HepG2 (cell line): ENCODE measurements around the gene MBLAC1. TPM values are rescaled to one million over a fixed set of nuclear protein-coding genes. Genes with fewer than 3 reads are reported as not detected.

ENCODE experiments used
- ATF3 ChIP-seq: sonication (generic); formaldehyde crosslinking; IDR thresholded peaks from 2 replicates; pipeline ENCODE4 v1.4.0; 2020; ENCODE audit warnings: missing genetic modification reagents
- CCDC6 ChIP-seq: sonication (generic); formaldehyde crosslinking; IDR thresholded peaks from 2 replicates; pipeline ENCODE4 v1.8.1; 2022; ENCODE audit warnings: mild to moderate bottlenecking, missing genetic modification reagents, moderate library complexity
- CSRNP1 ChIP-seq: sonication (generic); formaldehyde crosslinking; IDR thresholded peaks from 2 replicates; pipeline ENCODE4 v1.8.1; 2023; ENCODE audit warnings: mild to moderate bottlenecking, missing genetic modification reagents
- E2F5 ChIP-seq: sonication (generic); formaldehyde crosslinking; conservative IDR thresholded peaks from 2 replicates; pipeline ENCODE4 v1.4.0; 2020; ENCODE audit warnings: missing genetic modification reagents
- FOXM1 ChIP-seq: sonication (generic); formaldehyde crosslinking; IDR thresholded peaks from 2 replicates; pipeline ENCODE4 v1.5.0; 2020; ENCODE audit warnings: missing genetic modification reagents
- HOXD1 ChIP-seq: sonication (generic); formaldehyde crosslinking; IDR thresholded peaks from 2 replicates; pipeline ENCODE4 v1.5.0; 2020; ENCODE audit warnings: missing genetic modification reagents
- KDM6A ChIP-seq: IDR thresholded peaks from 2 replicates; pipeline ENCODE4 v1.6.1; 2016; ENCODE audit warnings: low read depth
- MAF1 ChIP-seq: sonication (generic); formaldehyde crosslinking; IDR thresholded peaks from 2 replicates; pipeline ENCODE4 v1.5.0; 2020; ENCODE audit warnings: missing genetic modification reagents, borderline replicate concordance
- MAFG ChIP-seq: sonication (generic); formaldehyde crosslinking; IDR thresholded peaks from 2 replicates; pipeline ENCODE4 v1.5.1; 2020; ENCODE audit warnings: mild to moderate bottlenecking, missing genetic modification reagents
- MLLT10 ChIP-seq: sonication (generic); formaldehyde crosslinking; IDR thresholded peaks from 2 replicates; pipeline ENCODE4 v1.4.0; 2020; ENCODE audit warnings: missing genetic modification reagents
- NFAT5 ChIP-seq: sonication (generic); formaldehyde crosslinking; IDR thresholded peaks from 2 replicates; pipeline ENCODE4 v1.4.0; 2020; ENCODE audit warnings: missing genetic modification reagents
- NFKBIZ ChIP-seq: IDR thresholded peaks from 2 replicates; pipeline ENCODE4 v1.6.1; 2018; ENCODE audit warnings: missing genetic modification reagents, missing compliant biosample characterization
- NR0B2 ChIP-seq: sonication (generic); formaldehyde crosslinking; IDR thresholded peaks from 2 replicates; pipeline ENCODE4 v1.4.0; 2020; ENCODE audit warnings: mild to moderate bottlenecking, missing genetic modification reagents
- RAD21 ChIP-seq: fragments of 450-650 bp; formaldehyde crosslinking; IDR thresholded peaks from 2 replicates; pipeline ENCODE4 v1.5.0; 2020; ENCODE audit warnings: mild to moderate bottlenecking
- SCMH1 ChIP-seq: sonication (generic); formaldehyde crosslinking; IDR thresholded peaks from 2 replicates; pipeline ENCODE4 v1.9.0; 2021; ENCODE audit warnings: missing genetic modification reagents, mild to moderate bottlenecking, borderline replicate concordance
- SIN3B ChIP-seq: fragments of 150-350 bp; IDR thresholded peaks from 2 replicates; pipeline ENCODE4 v1.6.1; 2014; ENCODE audit warnings: low read length
- THAP8 ChIP-seq: sonication (generic); formaldehyde crosslinking; IDR thresholded peaks from 2 replicates; pipeline ENCODE4 v1.5.1; 2020; ENCODE audit warnings: missing genetic modification reagents, mild to moderate bottlenecking, borderline replicate concordance
- TRAFD1 ChIP-seq: sonication (generic); formaldehyde crosslinking; IDR thresholded peaks from 2 replicates; pipeline ENCODE4 v1.5.1; 2020; ENCODE audit warnings: missing genetic modification reagents, mild to moderate bottlenecking, borderline replicate concordance
- ZFYVE20 ChIP-seq: sonication (generic); formaldehyde crosslinking; IDR thresholded peaks from 2 replicates; pipeline ENCODE4 v1.8.0; 2023; ENCODE audit warnings: low read depth, mild to moderate bottlenecking, moderate library complexity, missing genetic modification reagents, borderline replicate concordance
- ZNF724P ChIP-seq: sonication (generic); formaldehyde crosslinking; IDR thresholded peaks from 2 replicates; pipeline ENCODE4 v1.8.0; 2022; ENCODE audit warnings: missing genetic modification reagents, borderline replicate concordance
- polyA plus RNA-seq, 8 experiments: library from polyadenylated mRNA; depleted of rRNA in 3 of 8; stranded (reverse) in 7 of 8; unstranded in 1 of 8; fragments of >200 nt; fragmentation: Illumina TruSeq in 4 of 8; extraction: Trizol in 4 of 8; gene quantifications; 2 replicates each; pipeline versions ENCODE4 v1.2.1 to v1.2.3, GENCODE V29; 2011 to 2016; ENCODE audit warnings: low read depth in 4 of 8, missing spikeins in 1 of 8, mixed read lengths in 1 of 8; ENCODE audit not compliant: insufficient read depth in 1 of 8
- total RNA-seq, 5 experiments: library from RNA; depleted of rRNA; stranded (reverse); fragments of >200 nt; fragmentation: Illumina TruSeq; extraction: Trizol; gene quantifications; 2 replicates each; pipeline ENCODE4 v1.2.3, GENCODE V29; 2016; ENCODE audit warnings: low read depth in 1 of 5

MBLAC1 gene
- total and polyA plus RNA-seq, 2 of the 13 experiments (the other 11 are each of a cell fraction or from before 2014, with no cell fraction given) = 0.79 to 2.1 TPM

GRCh38 chr7:100122067-100122466 is 4.7 kb upstream of the MBLAC1 start (continued):
- TF ChIP-seq NFAT5 (CRISPR knock-in tag) (no peak), RAD21 (CRISPR knock-in tag) (no peak), THAP8 (CRISPR knock-in tag) (no peak), HOXD1 (CRISPR knock-in tag) (no peak), ZFYVE20 (CRISPR knock-in tag) (no peak), MLLT10 (CRISPR knock-in tag) (no peak), E2F5 (no peak), NFKBIZ (no peak), TRAFD1 (CRISPR knock-in tag) (no peak), FOXM1 (no peak), NR0B2 (0 out of 2 replicates have a peak, but pooled peaks have one; percentile 41), CCDC6 (CRISPR knock-in tag) (no peak), KDM6A (CRISPR knock-in tag) (no peak), CSRNP1 (CRISPR knock-in tag) (no peak), SCMH1 (CRISPR knock-in tag) (no peak), MAFG (CRISPR knock-in tag) (no peak), SIN3B (no peak), MAF1 (CRISPR knock-in tag) (no peak), ATF3 (CRISPR knock-in tag) (no peak), ZNF724P (CRISPR knock-in tag) (no peak)
